ENCODE data around the gene NKTR.

GRCh38 chr3:42668793-42669217 is 68.3 kb downstream of the NKTR start:
- TF ChIP-seq CTCF (IDR thresholded peaks at IDR 0.05) (no peak), POLR2A (IDR thresholded peaks at IDR 0.05) (no peak)

Data from right lobe of liver (tissue), 4 donors.